Thyroid gland (tissue), 4 donors: ENCODE data around the gene PLCB4.

Source experiments
- POLR2A ChIP-seq, 2 donors: fragments of 450-650 bp; IDR thresholded peaks; one replicate each; pipeline ENCODE4 v1.6.1; 2017; ENCODE audit warnings: antibody characterized with exemption in 2 of 2, mild to moderate bottlenecking in 2 of 2, moderate library complexity in 1 of 2
- TF ChIP-seq, protein P1 (sequence below), 6 experiments: fragments of 200-600 bp in 3 of 6; fragments of 450-650 bp in 3 of 6; sonication (generic) in 3 of 6; IDR thresholded peaks; one replicate each; pipeline ENCODE4 v1.5.1; 2016 to 2019; ENCODE audit warnings: antibody characterized with exemption in 6 of 6, mild to moderate bottlenecking in 2 of 6, inconsistent platforms in 1 of 6, moderate library complexity in 1 of 6

- TF ChIP-seq, protein P1, sequence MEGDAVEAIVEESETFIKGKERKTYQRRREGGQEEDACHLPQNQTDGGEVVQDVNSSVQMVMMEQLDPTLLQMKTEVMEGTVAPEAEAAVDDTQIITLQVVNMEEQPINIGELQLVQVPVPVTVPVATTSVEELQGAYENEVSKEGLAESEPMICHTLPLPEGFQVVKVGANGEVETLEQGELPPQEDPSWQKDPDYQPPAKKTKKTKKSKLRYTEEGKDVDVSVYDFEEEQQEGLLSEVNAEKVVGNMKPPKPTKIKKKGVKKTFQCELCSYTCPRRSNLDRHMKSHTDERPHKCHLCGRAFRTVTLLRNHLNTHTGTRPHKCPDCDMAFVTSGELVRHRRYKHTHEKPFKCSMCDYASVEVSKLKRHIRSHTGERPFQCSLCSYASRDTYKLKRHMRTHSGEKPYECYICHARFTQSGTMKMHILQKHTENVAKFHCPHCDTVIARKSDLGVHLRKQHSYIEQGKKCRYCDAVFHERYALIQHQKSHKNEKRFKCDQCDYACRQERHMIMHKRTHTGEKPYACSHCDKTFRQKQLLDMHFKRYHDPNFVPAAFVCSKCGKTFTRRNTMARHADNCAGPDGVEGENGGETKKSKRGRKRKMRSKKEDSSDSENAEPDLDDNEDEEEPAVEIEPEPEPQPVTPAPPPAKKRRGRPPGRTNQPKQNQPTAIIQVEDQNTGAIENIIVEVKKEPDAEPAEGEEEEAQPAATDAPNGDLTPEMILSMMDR (IDR thresholded peaks at IDR 0.05), result no peak
- TF ChIP-seq POLR2A (IDR thresholded peaks at IDR 0.05), result no peak
These were observed 33.6 kb downstream of the PLCB4 start for GRCh38 chr20:9102456-9102855.
